BLaER1 (cell line): ENCODE measurements around the gene FRMD1.
A peak's percentile ranks its signal among the peaks of the same experiment; 100 is the strongest.

ENCODE experiments used
- H3K27ac ChIP-seq: shearing (Covaris generic); formaldehyde crosslinking; 2 replicates; pipeline ENCODE4 v1.8.1; 2022
- H3K27me3 ChIP-seq: shearing (Covaris generic); formaldehyde crosslinking; 2 replicates; pipeline ENCODE4 v1.8.1; 2022
- H3K36me3 ChIP-seq: shearing (Covaris generic); formaldehyde crosslinking; 2 replicates; pipeline ENCODE4 v1.8.1; 2022
- H3K4me1 ChIP-seq: shearing (Covaris generic); formaldehyde crosslinking; 2 replicates; pipeline ENCODE4 v1.8.1; 2022
- H3K4me2 ChIP-seq: shearing (Covaris generic); formaldehyde crosslinking; 2 replicates; pipeline ENCODE4 v1.8.1; 2022
- H3K4me3 ChIP-seq: shearing (Covaris generic); formaldehyde crosslinking; 2 replicates; pipeline ENCODE4 v1.8.1; 2022
- H3K9ac ChIP-seq: shearing (Covaris generic); formaldehyde crosslinking; 2 replicates; pipeline ENCODE4 v1.8.1; 2022
- H3K9me3 ChIP-seq: shearing (Covaris generic); formaldehyde crosslinking; 2 replicates; pipeline ENCODE4 v1.8.1; 2022
- H4K20me1 ChIP-seq: shearing (Covaris generic); formaldehyde crosslinking; 2 replicates; pipeline ENCODE4 v1.8.1; 2022
- Cebpa-rat ChIP-seq: shearing (Covaris generic); IDR thresholded peaks from 2 replicates; pipeline ENCODE4 v1.8.1; 2022

FRMD1 gene

DNA sequence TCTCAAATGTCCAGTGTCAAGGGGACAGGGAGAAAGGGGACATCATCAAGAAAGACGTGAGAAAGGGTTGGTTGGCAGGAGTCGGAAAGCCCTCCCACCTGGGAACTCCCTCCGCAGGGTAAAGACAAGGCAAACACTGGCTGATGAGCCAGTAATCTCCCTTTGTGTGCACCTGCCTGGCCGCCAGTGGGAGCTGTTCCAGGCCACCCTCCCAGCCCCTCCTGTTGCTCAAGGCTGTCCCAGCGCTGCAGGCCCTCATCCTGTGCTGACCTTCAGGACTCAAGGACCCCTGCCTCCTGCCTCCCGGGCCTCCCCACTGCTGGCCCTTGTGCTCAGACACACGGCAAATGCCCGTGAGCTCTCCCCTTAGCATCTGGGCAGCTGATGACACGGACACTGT, 7.4 kb downstream of the FRMD1 start:
- H3K4me2 ChIP-seq, result peak overlapping the region; percentile 59
- H3K9ac ChIP-seq, result no peak overlapping the region
- no peaks in the 10 kb centered on the region for H3K27me3 ChIP-seq

GRCh38 chr6:168070804-168071203, 8.2 kb downstream of the FRMD1 start:
- H3K27me3 ChIP-seq, result no peaks in the 10 kb centered on the region
- H3K4me3 ChIP-seq, result no peak overlapping the region
- H4K20me1 ChIP-seq, result no peaks in the 10 kb centered on the region
- H3K27ac ChIP-seq, result no peak overlapping the region
- H3K4me2 ChIP-seq, result no peak overlapping the region
- H3K9me3 ChIP-seq, result peaks cover 18% of the 10 kb centered on the region
- H3K9ac ChIP-seq, result no peak overlapping the region
- no peak for TF ChIP-seq Cebpa-rat
- no peaks in the 10 kb centered on the region for H3K36me3 ChIP-seq
- H3K4me1 ChIP-seq, result peaks cover 29% of the 10 kb centered on the region

More for the DNA sequence above, 7.4 kb downstream of the FRMD1 start:
- no peaks in the 10 kb centered on the region for H3K36me3 ChIP-seq
- H3K27ac ChIP-seq, result no peak overlapping the region
- H3K9me3 ChIP-seq, result peaks cover 26% of the 10 kb centered on the region
- H3K4me1 ChIP-seq, result peaks cover 37% of the 10 kb centered on the region
- TF ChIP-seq Cebpa-rat, result no peak
- no peaks in the 10 kb centered on the region for H4K20me1 ChIP-seq
- H3K4me3 ChIP-seq, result no peak overlapping the region

GRCh38 chr6:168067081-168067759, 11.8 kb downstream of the FRMD1 start:
- Histone ChIP-seq H3K9me3 (no peaks in the 10 kb centered on the region), H4K20me1 (no peaks in the 10 kb centered on the region), H3K4me1 (peaks cover 10% of the 10 kb centered on the region), H3K36me3 (no peaks in the 10 kb centered on the region), H3K9ac (no peak overlapping the region), H3K4me2 (no peak overlapping the region), H3K27me3 (no peaks in the 10 kb centered on the region), H3K4me3 (no peak overlapping the region), H3K27ac (no peak overlapping the region)
- no peak for TF ChIP-seq Cebpa-rat

DNA sequence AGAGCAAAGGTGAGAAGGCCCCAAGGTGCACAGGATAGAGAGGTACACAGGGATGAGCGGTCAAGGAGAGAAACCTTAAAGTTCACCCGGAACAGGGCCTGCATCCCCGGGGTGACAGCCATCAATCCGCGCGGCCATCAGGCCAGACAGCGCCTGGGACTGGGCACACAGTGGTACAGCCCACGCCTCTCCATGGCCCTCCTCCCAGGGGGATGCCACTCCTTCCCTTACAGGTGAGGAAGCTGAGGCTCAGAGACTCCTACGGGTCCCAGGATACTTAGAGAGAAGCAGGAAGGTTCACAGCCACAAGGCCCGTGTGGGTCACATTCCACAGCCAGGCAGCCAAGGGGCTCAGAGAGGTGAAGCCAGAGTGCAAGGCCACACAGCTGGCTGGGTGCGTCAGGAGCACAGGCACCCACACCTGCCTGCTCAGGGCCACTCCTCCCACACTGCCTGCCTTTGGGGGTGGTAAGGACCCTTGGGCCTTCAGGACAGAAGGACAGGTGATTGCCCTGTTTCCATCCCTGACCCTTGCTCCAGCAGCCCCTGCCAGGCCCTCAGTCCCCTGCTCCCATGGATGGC, 14.7 kb downstream of the FRMD1 start:
- Histone ChIP-seq H4K20me1 (no peaks in the 10 kb centered on the region), H3K27ac (no peak overlapping the region)
- TF ChIP-seq Cebpa-rat, result no peak

DNA sequence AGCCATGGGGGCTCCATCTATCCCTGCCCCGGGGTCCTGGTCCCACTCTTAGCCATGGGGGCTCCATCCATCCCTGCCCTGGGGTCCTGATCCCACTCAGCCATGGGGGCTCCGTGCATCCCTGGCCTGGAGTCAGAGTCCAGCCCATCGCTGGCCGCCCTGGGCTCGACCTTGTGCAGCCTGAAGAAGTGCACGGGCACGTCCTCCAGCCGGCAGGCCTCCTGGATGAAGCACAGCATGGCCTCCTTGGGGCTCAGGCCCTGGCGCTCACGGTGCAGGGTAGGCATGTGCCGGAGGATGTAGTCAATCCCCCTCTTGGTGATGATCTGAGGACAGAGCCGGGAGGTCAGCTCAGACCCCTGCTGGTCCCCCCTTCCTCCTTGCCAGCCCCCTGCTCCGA, 15.6 kb downstream of the FRMD1 start:
- no peaks in the 10 kb centered on the region for H3K9me3 ChIP-seq

More for the DNA sequence above, 14.7 kb downstream of the FRMD1 start:
- Histone ChIP-seq H3K27me3 (no peaks in the 10 kb centered on the region), H3K4me3 (no peak overlapping the region), H3K9ac (no peak overlapping the region), H3K4me2 (no peak overlapping the region), H3K36me3 (no peaks in the 10 kb centered on the region), H3K9me3 (no peaks in the 10 kb centered on the region), H3K4me1 (peaks cover 11% of the 10 kb centered on the region; the same call in 1 of the 2 replicates)

GRCh38 chr6:168062346-168063289, 16.4 kb downstream of the FRMD1 start:
- Histone ChIP-seq H3K4me2 (no peak overlapping the region), H3K36me3 (no peaks in the 10 kb centered on the region), H3K27ac (no peak overlapping the region), H4K20me1 (no peaks in the 10 kb centered on the region), H3K27me3 (no peaks in the 10 kb centered on the region), H3K4me3 (no peak overlapping the region), H3K4me1 (peaks cover 20% of the 10 kb centered on the region), H3K9me3 (no peaks in the 10 kb centered on the region), H3K9ac (no peak overlapping the region)
- TF ChIP-seq Cebpa-rat, result no peak

More for the DNA sequence above, 15.6 kb downstream of the FRMD1 start:
- Histone ChIP-seq H3K27me3 (no peaks in the 10 kb centered on the region), H3K4me2 (no peak overlapping the region), H3K9ac (no peak overlapping the region), H3K4me1 (peaks cover 19% of the 10 kb centered on the region), H3K36me3 (no peaks in the 10 kb centered on the region), H3K4me3 (no peak overlapping the region), H3K27ac (no peak overlapping the region), H4K20me1 (no peaks in the 10 kb centered on the region)
- no peak for TF ChIP-seq Cebpa-rat

GRCh38 chr6:168061269-168062210, 17.5 kb downstream of the FRMD1 start:
- H3K9ac ChIP-seq, result no peak overlapping the region
- no peak for TF ChIP-seq Cebpa-rat
- peak overlapping the region; percentile 22; the same call in 1 of the 2 replicates for H3K27ac ChIP-seq
- no peaks in the 10 kb centered on the region for H3K9me3 ChIP-seq
- no peaks in the 10 kb centered on the region for H3K27me3 ChIP-seq
- no peak overlapping the region for H3K4me2 ChIP-seq
- no peaks in the 10 kb centered on the region for H3K36me3 ChIP-seq
- peaks cover 24% of the 10 kb centered on the region for H3K4me1 ChIP-seq
- H3K4me3 ChIP-seq, result no peak overlapping the region
- H4K20me1 ChIP-seq, result no peaks in the 10 kb centered on the region

- Histone ChIP-seq H3K27me3 (no peaks in the 10 kb centered on the region), H3K9me3 (no peaks in the 10 kb centered on the region), H3K27ac (0 out of 2 replicates have a peak overlapping the region, but pooled peaks have one; percentile 8), H3K4me1 (peaks cover 33% of the 10 kb centered on the region), H3K4me3 (no peak overlapping the region), H3K4me2 (no peak overlapping the region), H4K20me1 (no peaks in the 10 kb centered on the region), H3K9ac (no peak overlapping the region), H3K36me3 (no peaks in the 10 kb centered on the region)
- no peak for TF ChIP-seq Cebpa-rat
Measured at GRCh38 chr6:168060521-168060931, 18.5 kb downstream of the FRMD1 start.
